ENCODE results near the gene PRKCE. TPM values are rescaled to one million over a fixed set of nuclear protein-coding genes. Genes with fewer than 3 reads are reported as not detected.

PRKCE gene
- total RNA-seq, 4 donors from 2014 or later: 10.9 to 19.6 (median 14.9) TPM

GRCh38 chr2:46050027-46050426 is 398.6 kb downstream of the PRKCE start:
- TF ChIP-seq CTCF (IDR thresholded peaks at IDR 0.05; ENCODE audit: low read depth): no peak

GRCh38 chr2:46050489-46050888 is 399.0 kb downstream of the PRKCE start:
- no peak for TF ChIP-seq CTCF (IDR thresholded peaks at IDR 0.05; ENCODE audit: low read depth)

- TF ChIP-seq CTCF (IDR thresholded peaks at IDR 0.05; ENCODE audit: low read depth): no peak
These were observed 399.6 kb downstream of the PRKCE start for GRCh38 chr2:46051085-46051484.

- no peak for TF ChIP-seq CTCF (IDR thresholded peaks at IDR 0.05; ENCODE audit: low read depth)
These were observed 402.1 kb downstream of the PRKCE start for GRCh38 chr2:46053564-46053963.

GRCh38 chr2:46056541-46056940 is 405.1 kb downstream of the PRKCE start:
- TF ChIP-seq CTCF (IDR thresholded peaks at IDR 0.05; ENCODE audit: low read depth): no peak

GRCh38 chr2:46058140-46058539 is 406.7 kb downstream of the PRKCE start:
- no peak for TF ChIP-seq CTCF (IDR thresholded peaks at IDR 0.05; ENCODE audit: low read depth)

GRCh38 chr2:46062637-46063412 is 411.4 kb downstream of the PRKCE start:
- TF ChIP-seq CTCF (IDR thresholded peaks at IDR 0.05; ENCODE audit: low read depth): no peak
